PFSK-1 (cell line): ENCODE measurements around the gene ODAD4.

Source experiments
- FOXP2 ChIP-seq: optimal IDR thresholded peaks from 2 replicates; pipeline ENCODE3; 2011; ENCODE audit warnings: borderline replicate concordance, control low read depth, inconsistent platforms; ENCODE audit not compliant: insufficient read depth; ENCODE audit errors: extremely low read length, extremely low read depth
- POLR2AphosphoS5 ChIP-seq: IDR thresholded peaks from 2 replicates; pipeline ENCODE4 v1.6.1; 2012; ENCODE audit warnings: low read depth, mild to moderate bottlenecking, control low read depth, low read length, moderate library complexity
- REST ChIP-seq, 2 experiments: IDR thresholded peaks; 2 replicates each; pipeline versions ENCODE4 v1.6.1 to v1.8.0; 2011 to 2012; ENCODE audit warnings: low read depth in 2 of 2, low read length in 2 of 2, control low read depth in 1 of 2, inconsistent platforms in 1 of 2, mild to moderate bottlenecking in 1 of 2, moderate library complexity in 1 of 2; ENCODE audit not compliant: insufficient read depth in 1 of 2
- SIN3A ChIP-seq: IDR thresholded peaks from 2 replicates; pipeline ENCODE4 v1.6.1; 2012; ENCODE audit warnings: mild to moderate bottlenecking, low read length, moderate library complexity, borderline replicate concordance; ENCODE audit not compliant: insufficient read depth
- TAF1 ChIP-seq: IDR thresholded peaks from 2 replicates; pipeline ENCODE4 v1.6.1; 2012; ENCODE audit warnings: low read length, control low read depth, borderline replicate concordance; ENCODE audit not compliant: insufficient read depth

GRCh38 chr17:41907633-41908539, 22.5 kb upstream of the ODAD4 start:
- TF ChIP-seq REST (IDR thresholded peaks at IDR 0.05; ENCODE audit: insufficient read depth in 1 of 2, low read depth in 2 of 2, low read length in 2 of 2) = no peak
- TF ChIP-seq POLR2AphosphoS5 = no peak
- no peak for TF ChIP-seq SIN3A
- no peak for TF ChIP-seq TAF1
- no peak for TF ChIP-seq FOXP2
